ENCODE data around the gene TMEM143. TPM values are rescaled to one million over a fixed set of nuclear protein-coding genes. Genes with fewer than 3 reads are reported as not detected.

TMEM143 gene
- total and polyA plus RNA-seq, 10 of the 15 experiments (the other 5 are each of a cell fraction or from before 2014, with no cell fraction given): 1.5 to 19.5 (median 10.1) TPM

- no peak for TF ChIP-seq REST (IDR thresholded peaks at IDR 0.05; ENCODE audit: low read depth, low read length)
- TF ChIP-seq NFYB (IDR thresholded peaks at IDR 0.05; ENCODE audit: insufficient read depth, low read depth, low read length): no peak
- no peak for TF ChIP-seq BMI1 (IDR thresholded peaks at IDR 0.05; ENCODE audit: borderline replicate concordance)
- TF ChIP-seq SREBF1 (IDR thresholded peaks at IDR 0.05; ENCODE audit: low read length): no peak
- TF ChIP-seq HSF1 (IDR thresholded peaks at IDR 0.05; ENCODE audit: low read depth, low read length): no peak
- no peak for TF ChIP-seq KDM1A (IDR thresholded peaks at IDR 0.05; ENCODE audit: borderline replicate concordance)
- TF ChIP-seq MAX (IDR thresholded peaks at IDR 0.05; ENCODE audit: low read depth, low read length): no peak
- TF ChIP-seq NFYA (IDR thresholded peaks at IDR 0.05; ENCODE audit: borderline replicate concordance, low read depth, low read length): no peak
- 0 out of 2 replicates have a peak, but pooled peaks have one; percentile 16 for TF ChIP-seq YY1 (IDR thresholded peaks at IDR 0.05; ENCODE audit: low read depth, low read length)
- no peak for TF ChIP-seq ZNF592 (IDR thresholded peaks at IDR 0.05)
- TF ChIP-seq CHD4 (IDR thresholded peaks at IDR 0.05): no peak
- TF ChIP-seq POLR2A (IDR thresholded peaks at IDR 0.05; ENCODE audit: low read depth, low read length): peak; percentile 68; the same call in 1 of the 2 replicates
- 0 out of 2 replicates have a peak, but pooled peaks have one; percentile 15 for TF ChIP-seq MLLT1 (IDR thresholded peaks at IDR 0.05)
- TF ChIP-seq ZNF384 (IDR thresholded peaks at IDR 0.05; ENCODE audit: borderline replicate concordance, low read depth, low read length): no peak
- TF ChIP-seq ZNF622 (IDR thresholded peaks at IDR 0.05): no peak
- peak; percentile 23; the same call in 1 of the 2 replicates for TF ChIP-seq SMC3 (IDR thresholded peaks at IDR 0.05; ENCODE audit: borderline replicate concordance, low read length)
- peak; percentile 66 for TF ChIP-seq IKZF1 (conservative IDR thresholded peaks at IDR 0.05)
- no peak for TF ChIP-seq ZNF217 (IDR thresholded peaks at IDR 0.05)
These were observed 27.6 kb upstream of the TMEM143 start, which contains the start of gene KDELR1 (continued) for GRCh38 chr19:48391100-48392005.

Measured in GM12878 (cell line).